Aortic smooth muscle cell (primary cell): ENCODE results near the gene SLC43A1. TPM values are rescaled to one million over a fixed set of nuclear protein-coding genes. Genes with fewer than 3 reads are reported as not detected.

Experiments
- total RNA-seq: library from RNA; depleted of rRNA; stranded (reverse); fragments of >200 nt; gene quantifications from 2 replicates; pipeline ENCODE4 v1.2.3, GENCODE V29; 2014

The SLC43A1 gene
- total RNA-seq: 6.2 and 8.3 TPM in 2 replicates

GRCh38 chr11:57515332-57516060, at the start of gene SLC43A1:
Gene SLC43A1, minus strand, starts transcription at chr11:57515702. Its CDS starts 1,591 bp downstream, at chr11:57514111.

GRCh38 chr11:57536947-57537619, 21.6 kb upstream of the SLC43A1 start, which contains the start of gene SMTNL1:
Gene SMTNL1, plus strand, starts transcription at chr11:57537595. Its CDS starts 5,048 bp downstream, at chr11:57542643.

GRCh38 chr11:57530596-57531507, 15.3 kb upstream of the SLC43A1 start, which contains the start of gene TIMM10:
Gene TIMM10, minus strand, starts transcription at chr11:57530754. Its CDS starts 565 bp downstream, at chr11:57530189.

GRCh38 chr11:57460022-57460757, 55.3 kb downstream of the SLC43A1 start, which contains the start of gene RTN4RL2:
Gene RTN4RL2, plus strand, starts transcription at chr11:57460528. Its CDS starts 338 bp downstream, at chr11:57460866.

Other genes starting within 250 kb of the SLC43A1 start
- 57.5 and 73.6 TPM in 2 replicates for gene TNKS1BP1, start 190.8 kb downstream of the SLC43A1 start, total RNA-seq
- 63.7 and 83.0 TPM in 2 replicates for gene SSRP1, start 179.8 kb downstream of the SLC43A1 start, total RNA-seq
- not detected in 2 replicates for gene P2RX3, start 177.3 kb downstream of the SLC43A1 start, total RNA-seq
- gene PRG3, start 134.6 kb downstream of the SLC43A1 start, total RNA-seq: not detected in 2 replicates
- not detected in 2 replicates for gene PRG2, start 125.1 kb downstream of the SLC43A1 start, total RNA-seq
- 10.3 and 16.4 TPM in 2 replicates for gene SLC43A3, start 88.6 kb downstream of the SLC43A1 start, total RNA-seq
- not detected in 2 replicates for gene RTN4RL2, start 55.2 kb downstream of the SLC43A1 start, total RNA-seq
- 50.9 and 68.6 TPM in 2 replicates for gene TIMM10, start 15.1 kb upstream of the SLC43A1 start, total RNA-seq
- gene SMTNL1, start 21.9 kb upstream of the SLC43A1 start, total RNA-seq: not detected in 2 replicates
- gene UBE2L6, start 52.0 kb upstream of the SLC43A1 start, total RNA-seq: 44.3 and 44.8 TPM in 2 replicates
- gene SERPING1, start 82.0 kb upstream of the SLC43A1 start, total RNA-seq: 6.3 and 9.5 TPM in 2 replicates
- gene YPEL4, start 134.2 kb upstream of the SLC43A1 start, total RNA-seq: 0.79 and 1.4 TPM in 2 replicates
- gene CLP1, start 142.1 kb upstream of the SLC43A1 start, total RNA-seq: 11.8 and 14.9 TPM in 2 replicates
- gene ZDHHC5, start 152.4 kb upstream of the SLC43A1 start, total RNA-seq: 30.7 and 33.3 TPM in 2 replicates
- gene MED19, start 196.5 kb upstream of the SLC43A1 start, total RNA-seq: 17.5 and 20.9 TPM in 2 replicates
- 50.0 and 65.5 TPM in 2 replicates for gene TMX2, start 196.9 kb upstream of the SLC43A1 start, total RNA-seq
- gene SELENOH, start 225.8 kb upstream of the SLC43A1 start, total RNA-seq: 61.3 and 74.1 TPM in 2 replicates
- not detected in 2 replicates for gene BTBD18, start 236.1 kb upstream of the SLC43A1 start, total RNA-seq
- 94.1 and 118 TPM in 2 replicates for gene CTNND1, start 246.1 kb upstream of the SLC43A1 start, total RNA-seq